ENCODE data around the gene RAB31.

Gene RAB31

GRCh38 chr18:9786631-9787030, 78.5 kb downstream of the RAB31 start:
- no peak overlapping the region for H3K9ac ChIP-seq
- H3K27me3 ChIP-seq, result no peaks in the 10 kb centered on the region
- peak overlapping the region in 1 of 11 experiments; percentile 18; a peak in 1 of 22 replicates for H3K27ac ChIP-seq
- peaks cover 0 to 32% (median 0%) of the 10 kb centered on the region in 11 experiments; a peak in 5 of 22 replicates for H3K36me3 ChIP-seq
- TF ChIP-seq Cebpa-rat (IDR thresholded peaks at IDR 0.05), result no peak
- H4K20me1 ChIP-seq, result no peaks in the 10 kb centered on the region
- peaks cover 0 to 13% (median 4%) of the 10 kb centered on the region in 11 experiments; a peak in 9 of 22 replicates for H3K9me3 ChIP-seq (replicated peaks in 1 of 11)
- H3K4me1 ChIP-seq, result peaks cover 0 to 45% (median 5%) of the 10 kb centered on the region in 10 experiments; a peak in 10 of 20 replicates
- no peak overlapping the region for H3K4me3 ChIP-seq
- H3K4me2 ChIP-seq, result peak overlapping the region in 1 of 11 experiments; percentile 2; a peak in 1 of 22 replicates

- no peak for TF ChIP-seq Cebpa-rat (IDR thresholded peaks at IDR 0.05)
- Histone ChIP-seq H3K36me3 (peaks cover 0 to 32% (median 0%) of the 10 kb centered on the region in 11 experiments; a peak in 5 of 22 replicates), H3K27me3 (no peaks in the 10 kb centered on the region), H3K4me1 (peaks cover 0 to 45% (median 5%) of the 10 kb centered on the region in 10 experiments; a peak in 10 of 20 replicates), H3K9ac (no peak overlapping the region), H4K20me1 (no peaks in the 10 kb centered on the region), H3K9me3 (replicated peaks in 1 of 11) (peaks cover 0 to 13% (median 4%) of the 10 kb centered on the region in 11 experiments; a peak in 9 of 22 replicates), H3K4me2 (peak overlapping the region in 2 of 11 experiments; percentile 6 to 21; a peak in 1 of 22 replicates), H3K4me3 (no peak overlapping the region), H3K27ac (no peak overlapping the region)
These were observed 78.9 kb downstream of the RAB31 start for GRCh38 chr18:9787036-9787435.

- Histone ChIP-seq H3K4me1 (peaks cover 0 to 45% (median 2%) of the 10 kb centered on the region in 10 experiments; a peak in 9 of 20 replicates), H3K27me3 (no peaks in the 10 kb centered on the region), H3K9ac (no peak overlapping the region), H4K20me1 (no peaks in the 10 kb centered on the region), H3K4me3 (no peak overlapping the region), H3K9me3 (replicated peaks in 1 of 11) (peaks cover 0 to 15% (median 4%) of the 10 kb centered on the region in 11 experiments; a peak in 9 of 22 replicates), H3K4me2 (peak overlapping the region in 3 of 11 experiments; percentile 1 to 21 (median 6); a peak in 2 of 22 replicates), H3K36me3 (peaks cover 0 to 38% (median 0%) of the 10 kb centered on the region in 11 experiments; a peak in 6 of 22 replicates), H3K27ac (no peak overlapping the region; a peak in 1 of 22 replicates)
- TF ChIP-seq Cebpa-rat (IDR thresholded peaks at IDR 0.05), result no peak
These were observed 79.6 kb downstream of the RAB31 start for GRCh38 chr18:9787712-9788111.

GRCh38 chr18:9788140-9788539, 80.0 kb downstream of the RAB31 start:
- Histone ChIP-seq H3K9ac (no peak overlapping the region), H3K27ac (no peak overlapping the region; a peak in 1 of 22 replicates), H3K4me1 (peaks cover 0 to 45% (median 0%) of the 10 kb centered on the region in 10 experiments; a peak in 7 of 20 replicates), H3K4me2 (0 out of 22 replicates have a peak overlapping the region, but pooled peaks of 1 of the 11 experiments have one; percentile 6), H3K27me3 (no peaks in the 10 kb centered on the region), H3K9me3 (replicated peaks in 1 of 11) (peaks cover 0 to 15% (median 4%) of the 10 kb centered on the region in 11 experiments; a peak in 9 of 22 replicates), H4K20me1 (no peaks in the 10 kb centered on the region), H3K4me3 (no peak overlapping the region), H3K36me3 (peaks cover 0 to 42% (median 0%) of the 10 kb centered on the region in 11 experiments; a peak in 6 of 22 replicates)
- TF ChIP-seq Cebpa-rat (IDR thresholded peaks at IDR 0.05), result no peak

GRCh38 chr18:9788860-9789259, 80.8 kb downstream of the RAB31 start:
- TF ChIP-seq Cebpa-rat (IDR thresholded peaks at IDR 0.05), result no peak

GRCh38 chr18:9790261-9790660, 82.2 kb downstream of the RAB31 start:
- Histone ChIP-seq H3K4me1 (peaks cover 0 to 41% (median 0%) of the 10 kb centered on the region in 10 experiments; a peak in 4 of 20 replicates), H3K9ac (no peak overlapping the region), H3K9me3 (replicated peaks in 1 of 11) (peaks cover 0 to 26% (median 10%) of the 10 kb centered on the region in 11 experiments; a peak in 9 of 22 replicates), H3K27ac (no peak overlapping the region), H3K27me3 (no peaks in the 10 kb centered on the region), H3K4me3 (no peak overlapping the region), H4K20me1 (no peaks in the 10 kb centered on the region), H3K36me3 (peaks cover 0 to 55% (median 0%) of the 10 kb centered on the region in 11 experiments; a peak in 6 of 22 replicates), H3K4me2 (no peak overlapping the region)
- no peak for TF ChIP-seq Cebpa-rat (IDR thresholded peaks at IDR 0.05)

More at GRCh38 chr18:9788860-9789259, 80.8 kb downstream of the RAB31 start:
- Histone ChIP-seq H3K4me2 (no peak overlapping the region), H3K36me3 (peaks cover 0 to 50% (median 0%) of the 10 kb centered on the region in 11 experiments; a peak in 6 of 22 replicates), H4K20me1 (no peaks in the 10 kb centered on the region), H3K4me1 (peaks cover 0 to 41% (median 0%) of the 10 kb centered on the region in 10 experiments; a peak in 4 of 20 replicates), H3K9ac (no peak overlapping the region), H3K27ac (no peak overlapping the region), H3K27me3 (no peaks in the 10 kb centered on the region), H3K4me3 (no peak overlapping the region), H3K9me3 (replicated peaks in 1 of 11) (peaks cover 0 to 17% (median 4%) of the 10 kb centered on the region in 11 experiments; a peak in 9 of 22 replicates)

- no peak overlapping the region for H3K9ac ChIP-seq
These were observed 83.9 kb downstream of the RAB31 start for GRCh38 chr18:9791991-9792390.

GRCh38 chr18:9792565-9793245, 84.6 kb downstream of the RAB31 start:
- no peak for TF ChIP-seq Cebpa-rat (IDR thresholded peaks at IDR 0.05)
- H3K4me2 ChIP-seq, result peak overlapping the region in 1 of 11 experiments; percentile 55; a peak in 2 of 22 replicates
- no peak overlapping the region for H3K9ac ChIP-seq
- H3K9me3 ChIP-seq (replicated peaks in 1 of 11), result peaks cover 0 to 26% (median 10%) of the 10 kb centered on the region in 11 experiments; a peak in 9 of 22 replicates
- no peak overlapping the region for H3K27ac ChIP-seq
- H3K27me3 ChIP-seq, result no peaks in the 10 kb centered on the region
- peaks cover 0 to 43% (median 0%) of the 10 kb centered on the region in 11 experiments; a peak in 6 of 22 replicates for H3K36me3 ChIP-seq
- no peak overlapping the region for H3K4me3 ChIP-seq
- no peaks in the 10 kb centered on the region for H4K20me1 ChIP-seq
- H3K4me1 ChIP-seq, result peaks cover 0 to 25% (median 0%) of the 10 kb centered on the region in 10 experiments; a peak in 4 of 20 replicates

More at GRCh38 chr18:9791991-9792390, 83.9 kb downstream of the RAB31 start:
- Histone ChIP-seq H3K4me1 (peaks cover 0 to 32% (median 0%) of the 10 kb centered on the region in 10 experiments; a peak in 4 of 20 replicates), H3K27me3 (no peaks in the 10 kb centered on the region), H3K4me3 (no peak overlapping the region), H3K36me3 (peaks cover 0 to 47% (median 0%) of the 10 kb centered on the region in 11 experiments; a peak in 6 of 22 replicates), H4K20me1 (no peaks in the 10 kb centered on the region), H3K9me3 (replicated peaks in 1 of 11) (peaks cover 0 to 26% (median 10%) of the 10 kb centered on the region in 11 experiments; a peak in 9 of 22 replicates), H3K27ac (no peak overlapping the region), H3K4me2 (no peak overlapping the region; a peak in 1 of 22 replicates)
- TF ChIP-seq Cebpa-rat (IDR thresholded peaks at IDR 0.05), result no peak

- no peak overlapping the region for H3K27ac ChIP-seq
- no peak for TF ChIP-seq Cebpa-rat (IDR thresholded peaks at IDR 0.05)
- H4K20me1 ChIP-seq, result no peaks in the 10 kb centered on the region
- H3K9ac ChIP-seq, result no peak overlapping the region
- peaks cover 0 to 19% (median 2%) of the 10 kb centered on the region in 10 experiments; a peak in 7 of 20 replicates for H3K4me1 ChIP-seq
- H3K4me2 ChIP-seq, result no peak overlapping the region
- no peak overlapping the region for H3K4me3 ChIP-seq
- H3K9me3 ChIP-seq (replicated peaks in 1 of 11), result peaks cover 0 to 20% (median 0%) of the 10 kb centered on the region in 11 experiments; a peak in 8 of 22 replicates
- H3K27me3 ChIP-seq, result no peaks in the 10 kb centered on the region
- H3K36me3 ChIP-seq, result peaks cover 0 to 72% (median 0%) of the 10 kb centered on the region in 11 experiments; a peak in 7 of 22 replicates
These were observed 87.9 kb downstream of the RAB31 start for GRCh38 chr18:9796011-9796410.
